GM23338 (cell line): ENCODE results near the gene DNAH17. TPM values are rescaled to one million over a fixed set of nuclear protein-coding genes. Genes with fewer than 3 reads are reported as not detected.

Experiments
- ATAC-seq: fragments of 200-7000 bp; cut with Tn5 transposase; 3 replicates; pipeline ENCODE4 v1.9.1; 2020
- DNase-seq: peaks from one replicate; pipeline ENCODE4 v3.0.0-alpha.2; 2015; ENCODE audit warnings: low spot score
- H2AFZ ChIP-seq: fragments of 200-600 bp; sonication (generic); 2 replicates; pipeline ENCODE4 v1.8.0; 2016; ENCODE audit warnings: antibody characterized with exemption, mild to moderate bottlenecking, moderate library complexity
- H3F3A ChIP-seq: fragments of 200-600 bp; sonication (generic); replicated peaks from 2 replicates; pipeline ENCODE4 v1.8.0; 2017; ENCODE audit warnings: antibody characterized with exemption, mixed run types, low read depth
- H3K27ac ChIP-seq: fragments of 200-600 bp; sonication (generic); 2 replicates; pipeline ENCODE4 v1.6.1; 2016; ENCODE audit warnings: low read depth
- H3K27me3 ChIP-seq: fragments of 200-600 bp; sonication (generic); 2 replicates; pipeline ENCODE4 v1.8.0; 2016; ENCODE audit warnings: mild to moderate bottlenecking, mixed run types, moderate library complexity; ENCODE audit not compliant: insufficient read depth
- H3K36me3 ChIP-seq: fragments of 200-600 bp; sonication (generic); 2 replicates; pipeline ENCODE4 v1.8.0; 2016; ENCODE audit warnings: mild to moderate bottlenecking; ENCODE audit not compliant: insufficient read depth
- H3K4me1 ChIP-seq: fragments of 200-600 bp; sonication (generic); 2 replicates; pipeline ENCODE4 v1.8.0; 2016; ENCODE audit warnings: mild to moderate bottlenecking, moderate library complexity; ENCODE audit not compliant: insufficient read depth
- H3K4me2 ChIP-seq: fragments of 200-600 bp; sonication (generic); 2 replicates; pipeline ENCODE4 v1.7.1; 2017; ENCODE audit warnings: mixed run types
- H3K4me3 ChIP-seq: fragments of 200-600 bp; sonication (generic); 2 replicates; pipeline ENCODE4 v1.6.1; 2016; ENCODE audit warnings: mixed run types
- H3K79me2 ChIP-seq: fragments of 200-600 bp; sonication (generic); replicated peaks from 2 replicates; pipeline ENCODE4 v1.8.0; 2017; ENCODE audit warnings: mild to moderate bottlenecking; ENCODE audit not compliant: insufficient read depth
- H3K9me2 ChIP-seq: fragments of 200-600 bp; sonication (generic); 2 replicates; pipeline ENCODE4 v1.8.0; 2017; ENCODE audit not compliant: insufficient read depth
- H4K20me1 ChIP-seq: fragments of 200-600 bp; sonication (generic); replicated peaks from 2 replicates; pipeline ENCODE4 v1.8.0; 2017; ENCODE audit warnings: mild to moderate bottlenecking; ENCODE audit not compliant: insufficient read depth
- H3K27ac Mint-ChIP-seq: 2 replicates; pipeline ENCODE4 v1.8.0; 2020; ENCODE audit warnings: inconsistent platforms, mild to moderate bottlenecking, moderate library complexity, mixed read lengths
- H3K27me3 Mint-ChIP-seq: 3 replicates; pipeline ENCODE4 v1.8.0; 2022; ENCODE audit warnings: low read depth, mild to moderate bottlenecking, moderate library complexity, mixed read lengths, inconsistent platforms; ENCODE audit not compliant: insufficient read depth, poor library complexity
- H3K36me3 Mint-ChIP-seq: 3 replicates; pipeline ENCODE4 v1.8.0; 2021; ENCODE audit warnings: low read depth, mild to moderate bottlenecking, inconsistent platforms, moderate library complexity, mixed read lengths
- H3K4me1 Mint-ChIP-seq: 3 replicates; pipeline ENCODE4 v1.8.0; 2020; ENCODE audit warnings: mild to moderate bottlenecking, inconsistent platforms, mixed read lengths
- H3K4me3 Mint-ChIP-seq: 3 replicates; pipeline ENCODE4 v1.8.0; 2021; ENCODE audit warnings: moderate library complexity, mild to moderate bottlenecking, inconsistent platforms, mixed read lengths
- H3K9me3 Mint-ChIP-seq: 3 replicates; pipeline ENCODE4 v1.8.0; 2020; ENCODE audit warnings: moderate library complexity, mild to moderate bottlenecking, inconsistent platforms, mixed read lengths
- CREB1 ChIP-seq: fragments of 250-450 bp; sonication (Bioruptor Pico); IDR thresholded peaks from 2 replicates; pipeline ENCODE4 v1.5.0; 2020; ENCODE audit warnings: low read depth, mild to moderate bottlenecking, moderate library complexity
- CTCF ChIP-seq, 2 experiments: fragments of 200-600 bp in 1 of 2; sonication (generic) in 1 of 2; conservative IDR thresholded peaks; 2 replicates each; pipeline versions ENCODE4 v1.5.1 to v1.6.1; 2016 to 2017; ENCODE audit warnings: antibody characterized with exemption in 2 of 2, low read depth in 2 of 2, mild to moderate bottlenecking in 2 of 2, moderate library complexity in 1 of 2
- ETS1 ChIP-seq: IDR thresholded peaks from 2 replicates; pipeline ENCODE4 v1.6.1; 2016; ENCODE audit warnings: antibody characterized with exemption
- EZH2 ChIP-seq: fragments of 200-600 bp; sonication (generic); IDR thresholded peaks from one replicate; pipeline ENCODE4 v1.8.0; 2017; ENCODE audit warnings: antibody characterized with exemption, mild to moderate bottlenecking, low read depth; ENCODE audit not compliant: unreplicated experiment
- EZH2phosphoT487 ChIP-seq: fragments of 200-600 bp; sonication (generic); IDR thresholded peaks from one replicate; pipeline ENCODE4 v1.8.1; 2018; ENCODE audit warnings: antibody characterized with exemption; ENCODE audit not compliant: unreplicated experiment
- JUNB ChIP-seq: IDR thresholded peaks from one replicate; pipeline ENCODE4 v1.6.1; 2016; ENCODE audit warnings: antibody characterized with exemption; ENCODE audit not compliant: unreplicated experiment
- NANOG ChIP-seq: IDR thresholded peaks from 2 replicates; pipeline ENCODE4 v1.6.1; 2016; ENCODE audit warnings: antibody characterized with exemption, borderline replicate concordance
- POLR2AphosphoS5 ChIP-seq: IDR thresholded peaks from 2 replicates; pipeline ENCODE4 v1.6.1; 2016; ENCODE audit warnings: antibody characterized with exemption, low read depth
- STAT1 ChIP-seq: IDR thresholded peaks from one replicate; pipeline ENCODE4 v1.6.1; 2016; ENCODE audit warnings: antibody characterized with exemption; ENCODE audit not compliant: unreplicated experiment
- ZNF114 ChIP-seq: fragments of 250-450 bp; sonication (Bioruptor Pico); IDR thresholded peaks from 2 replicates; pipeline ENCODE4 v1.5.0; 2020; ENCODE audit warnings: mild to moderate bottlenecking, moderate library complexity
- ZNF331 ChIP-seq: fragments of 250-450 bp; sonication (Bioruptor Pico); IDR thresholded peaks from 2 replicates; pipeline ENCODE4 v1.5.0; 2020; ENCODE audit warnings: low read depth, mild to moderate bottlenecking, moderate library complexity
- polyA plus RNA-seq: library from polyadenylated mRNA; unstranded; fragments of >200 nt; fragmentation: Nextera tagmentation; extraction: Ambion mirVana; gene quantifications from 2 replicates; pipeline ENCODE4 v1.2.1, GENCODE V29; 2016
- total RNA-seq: library from RNA; depleted of rRNA; stranded (reverse); fragments of >200 nt; shearing (Covaris generic); gene quantifications from 2 replicates; pipeline ENCODE4 v1.2.3, GENCODE V29; 2014

DNAH17 gene
- total and polyA plus RNA-seq, 2 experiments from 2014 or later = 0.59 to 2.0 TPM

- TF ChIP-seq CTCF (conservative IDR thresholded peaks at IDR 0.05; ENCODE audit: low read depth in 2 of 2) = no peak
- TF ChIP-seq ZNF331 = no peak
- no peak for TF ChIP-seq EZH2phosphoT487
- no peak for TF ChIP-seq EZH2
- no peak for TF ChIP-seq POLR2AphosphoS5
- no peak for TF ChIP-seq CREB1 (CRISPR knock-in tag)
- TF ChIP-seq STAT1 = no peak
- no peak for TF ChIP-seq JUNB
- TF ChIP-seq ETS1 = no peak
These were observed 28.2 kb upstream of the DNAH17 start (continued) for GRCh38 chr17:78605429-78605828.

- Mint-ChIP-seq H3K9me3 (no peaks in the 10 kb centered on the region), H3K27ac (no peak overlapping the region), H3K4me1 (peaks cover 10% of the 10 kb centered on the region), H3K36me3 (no peaks in the 10 kb centered on the region), H3K27me3 (peaks cover 5% of the 10 kb centered on the region), H3K4me3 (no peak overlapping the region)
- H2AFZ ChIP-seq = no peak overlapping the region
- no peaks in the 10 kb centered on the region for H3F3A ChIP-seq
- H3K27ac ChIP-seq = no peak overlapping the region
- H3K27me3 ChIP-seq = no peaks in the 10 kb centered on the region
- peaks cover 4% of the 10 kb centered on the region for H3K4me1 ChIP-seq
- H3K4me3 ChIP-seq = no peak overlapping the region
- H3K9me2 ChIP-seq = no peaks in the 10 kb centered on the region
- no peaks in the 10 kb centered on the region for H4K20me1 ChIP-seq
- DNase-seq (no peak), ATAC-seq (no peak)
- H3K79me2 ChIP-seq = no peaks in the 10 kb centered on the region
- no peak overlapping the region for H3K4me2 ChIP-seq
- TF ChIP-seq EZH2 (no peak), ZNF331 (no peak)
- H3K36me3 ChIP-seq = no peaks in the 10 kb centered on the region
These were observed 25.1 kb upstream of the DNAH17 start for GRCh38 chr17:78602246-78602645.

- H3K4me2 ChIP-seq = no peak overlapping the region
- H2AFZ ChIP-seq = no peak overlapping the region
- peaks cover 13% of the 10 kb centered on the region for H3K4me1 Mint-ChIP-seq
- H3K27ac Mint-ChIP-seq = no peak overlapping the region
- no peak overlapping the region for H3K4me3 ChIP-seq
- H3K36me3 ChIP-seq = no peaks in the 10 kb centered on the region
- H3K79me2 ChIP-seq = no peaks in the 10 kb centered on the region
- no peaks in the 10 kb centered on the region for H3K36me3 Mint-ChIP-seq
- no peaks in the 10 kb centered on the region for H3K9me2 ChIP-seq
- H3K4me3 Mint-ChIP-seq = no peak overlapping the region
- TF ChIP-seq ZNF114 (CRISPR knock-in tag) (no peak), JUNB (no peak), EZH2 (no peak), ZNF331 (no peak), STAT1 (no peak), NANOG (no peak)
- H3K9me3 Mint-ChIP-seq = no peaks in the 10 kb centered on the region
- no peaks in the 10 kb centered on the region for H3K27me3 ChIP-seq
- DNase-seq = no peak
- no peaks in the 10 kb centered on the region for H3F3A ChIP-seq
- no peak overlapping the region for H3K27ac ChIP-seq
- H3K27me3 Mint-ChIP-seq = peaks cover 5% of the 10 kb centered on the region
- ATAC-seq = no peak
- H4K20me1 ChIP-seq = no peaks in the 10 kb centered on the region
- H3K4me1 ChIP-seq = peaks cover 9% of the 10 kb centered on the region
These were observed 24.5 kb upstream of the DNAH17 start for GRCh38 chr17:78601577-78602190.
